ENCODE results near the gene WDCP.

- TF ChIP-seq EP300 (IDR thresholded peaks at IDR 0.05), result no peak
- no peak for TF ChIP-seq POLR2A (IDR thresholded peaks at IDR 0.05)
These were observed 627 bp downstream of the WDCP start for GRCh38 chr2:24046599-24046929.

Measured in tibial nerve (tissue), 3 donors.